VCaP (cell line): ENCODE measurements around the gene UST.
"Not testable (repeated sequence)": the region's sequence is repeated elsewhere in the genome, so short reads cannot be mapped to it uniquely, and the experiment has no call there.

Experiments used
- H3K27ac ChIP-seq: fragments of 450-650 bp; 2 replicates; pipeline ENCODE4 v1.5.1; 2017
- TF ChIP-seq, protein P1 (sequence below): fragments of 450-650 bp; conservative IDR thresholded peaks from 2 replicates; pipeline ENCODE4 v1.5.1; 2017; ENCODE audit warnings: mild to moderate bottlenecking, moderate library complexity

The UST gene

DNA sequence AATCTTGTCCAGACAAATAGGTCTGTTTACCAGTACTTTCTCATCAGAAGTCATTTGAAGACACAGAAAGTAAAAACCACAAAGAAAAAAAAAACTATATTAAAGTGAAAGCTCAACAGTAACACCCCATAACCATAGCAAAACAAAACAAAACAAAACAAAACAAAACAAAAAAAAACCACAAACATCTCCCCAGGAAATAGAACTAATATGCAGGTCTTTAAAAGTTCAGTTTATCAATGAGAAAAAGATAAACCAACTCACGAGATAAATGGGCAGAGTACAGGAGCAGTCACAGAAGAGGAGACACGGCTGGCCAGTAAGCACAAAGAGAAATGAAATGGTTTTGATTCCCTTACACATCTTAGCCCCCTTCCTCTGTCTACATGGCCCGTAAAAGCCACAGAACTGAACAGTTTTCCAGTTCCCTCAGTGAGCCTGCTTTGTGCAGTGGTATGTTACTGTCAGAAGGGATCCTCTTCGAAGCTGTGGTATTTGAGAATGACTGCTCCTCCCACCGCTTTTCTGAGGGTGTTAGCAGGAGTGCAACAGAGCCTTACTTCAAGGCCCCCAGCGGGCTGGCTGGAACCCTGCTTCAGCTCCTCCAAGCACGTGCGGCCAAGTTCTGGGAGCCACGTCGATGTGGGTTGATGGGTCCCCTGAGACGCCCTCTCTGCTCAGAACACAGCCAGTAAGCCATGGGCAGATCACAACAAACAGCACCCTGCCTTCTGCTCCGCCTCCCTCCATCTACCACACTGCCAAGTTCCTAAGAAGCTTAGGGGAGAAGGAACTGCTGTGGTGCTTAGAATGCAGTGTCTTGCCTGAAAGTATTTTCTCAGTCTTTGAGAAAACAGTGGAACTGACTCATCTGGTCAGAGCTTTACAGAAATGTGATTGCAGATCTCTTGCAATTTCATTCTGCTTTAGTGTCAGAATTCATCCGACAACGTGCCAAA, 14.0 kb downstream of the UST start:
- no peak overlapping the region for H3K27ac ChIP-seq
- TF ChIP-seq, protein P1, sequence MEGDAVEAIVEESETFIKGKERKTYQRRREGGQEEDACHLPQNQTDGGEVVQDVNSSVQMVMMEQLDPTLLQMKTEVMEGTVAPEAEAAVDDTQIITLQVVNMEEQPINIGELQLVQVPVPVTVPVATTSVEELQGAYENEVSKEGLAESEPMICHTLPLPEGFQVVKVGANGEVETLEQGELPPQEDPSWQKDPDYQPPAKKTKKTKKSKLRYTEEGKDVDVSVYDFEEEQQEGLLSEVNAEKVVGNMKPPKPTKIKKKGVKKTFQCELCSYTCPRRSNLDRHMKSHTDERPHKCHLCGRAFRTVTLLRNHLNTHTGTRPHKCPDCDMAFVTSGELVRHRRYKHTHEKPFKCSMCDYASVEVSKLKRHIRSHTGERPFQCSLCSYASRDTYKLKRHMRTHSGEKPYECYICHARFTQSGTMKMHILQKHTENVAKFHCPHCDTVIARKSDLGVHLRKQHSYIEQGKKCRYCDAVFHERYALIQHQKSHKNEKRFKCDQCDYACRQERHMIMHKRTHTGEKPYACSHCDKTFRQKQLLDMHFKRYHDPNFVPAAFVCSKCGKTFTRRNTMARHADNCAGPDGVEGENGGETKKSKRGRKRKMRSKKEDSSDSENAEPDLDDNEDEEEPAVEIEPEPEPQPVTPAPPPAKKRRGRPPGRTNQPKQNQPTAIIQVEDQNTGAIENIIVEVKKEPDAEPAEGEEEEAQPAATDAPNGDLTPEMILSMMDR, result no peak

DNA sequence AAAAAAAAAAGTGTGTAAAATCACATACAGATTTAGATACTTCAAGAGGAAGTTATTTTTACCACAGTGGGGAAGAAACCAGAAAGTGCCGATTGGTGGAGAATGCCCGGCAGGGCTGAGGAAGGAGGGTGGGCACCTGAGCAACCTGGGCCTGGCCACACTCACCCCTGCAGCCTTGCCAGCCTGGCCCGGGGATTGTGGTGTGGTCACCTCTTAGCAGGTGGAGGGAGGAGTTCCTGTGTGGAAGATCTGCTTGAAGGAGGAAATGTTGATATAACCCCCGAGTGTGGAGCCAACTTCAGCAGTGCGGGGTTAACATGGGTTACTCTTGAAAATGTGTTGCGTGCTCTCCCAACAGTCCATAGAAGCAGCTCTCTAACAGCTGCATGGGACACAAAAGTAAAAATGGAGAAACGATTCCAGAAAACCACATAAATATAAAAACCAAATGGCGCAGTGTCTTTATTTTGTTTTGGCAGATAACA, 14.7 kb downstream of the UST start:
- H3K27ac ChIP-seq, result no peak overlapping the region
- TF ChIP-seq, protein P1, result no peak

DNA sequence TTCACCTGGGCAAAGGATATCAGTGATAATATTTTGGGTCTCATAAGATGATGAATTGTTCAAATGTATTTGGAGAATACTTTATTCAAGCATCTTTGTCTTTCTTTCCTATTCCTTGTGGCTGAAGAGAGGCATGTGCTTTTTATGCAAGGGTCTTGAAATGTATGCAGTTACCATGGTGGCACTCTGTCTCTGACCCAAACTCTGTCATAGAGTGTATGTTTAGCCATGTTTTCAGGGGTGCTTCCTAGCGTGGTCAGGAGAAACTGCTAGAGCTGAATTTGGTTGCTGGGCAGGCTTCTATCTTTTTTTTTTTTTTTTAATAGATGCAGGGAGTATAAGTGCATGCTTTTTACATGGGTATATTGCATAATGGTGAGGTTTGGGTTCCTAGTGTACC, 15.4 kb downstream of the UST start:
- no peak overlapping the region for H3K27ac ChIP-seq
- TF ChIP-seq, protein P1, result no peak

DNA sequence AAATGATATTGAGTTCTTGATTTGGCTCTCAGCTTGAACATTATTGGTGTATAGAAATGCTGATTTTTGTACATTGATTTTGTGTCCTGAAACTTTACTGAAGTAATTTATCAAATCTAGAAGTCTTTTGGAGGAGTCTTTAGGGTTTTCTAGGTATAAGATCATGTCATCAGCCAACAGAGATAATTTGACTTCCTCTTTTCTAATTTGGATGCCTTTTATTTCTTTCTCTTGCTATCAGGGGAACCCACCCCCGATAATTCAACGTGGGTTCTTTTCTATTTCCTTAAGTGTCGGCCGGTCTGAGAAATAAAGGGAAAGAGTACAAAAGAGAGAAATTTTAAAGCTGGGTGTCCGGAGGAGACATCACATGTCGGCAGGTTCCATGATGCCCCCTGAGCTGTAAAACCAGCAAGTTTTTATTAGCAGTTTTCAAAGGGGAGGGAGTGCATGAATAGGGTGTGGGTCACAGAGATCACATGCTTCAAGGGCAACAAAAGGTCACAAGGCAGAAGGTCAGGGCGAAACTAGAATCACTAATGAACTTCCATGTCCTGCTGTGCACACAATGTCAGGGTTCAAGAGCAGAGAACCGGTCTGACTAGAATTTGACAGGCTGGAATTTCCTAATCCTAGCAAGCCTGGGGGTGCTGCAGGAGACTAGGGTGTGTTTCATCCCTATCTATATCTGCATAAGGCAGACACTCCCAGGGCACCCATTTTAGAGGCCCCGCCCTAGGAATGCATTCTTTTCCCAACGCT, 17.6 kb downstream of the UST start:
- not testable (repeated sequence) for H3K27ac ChIP-seq

DNA sequence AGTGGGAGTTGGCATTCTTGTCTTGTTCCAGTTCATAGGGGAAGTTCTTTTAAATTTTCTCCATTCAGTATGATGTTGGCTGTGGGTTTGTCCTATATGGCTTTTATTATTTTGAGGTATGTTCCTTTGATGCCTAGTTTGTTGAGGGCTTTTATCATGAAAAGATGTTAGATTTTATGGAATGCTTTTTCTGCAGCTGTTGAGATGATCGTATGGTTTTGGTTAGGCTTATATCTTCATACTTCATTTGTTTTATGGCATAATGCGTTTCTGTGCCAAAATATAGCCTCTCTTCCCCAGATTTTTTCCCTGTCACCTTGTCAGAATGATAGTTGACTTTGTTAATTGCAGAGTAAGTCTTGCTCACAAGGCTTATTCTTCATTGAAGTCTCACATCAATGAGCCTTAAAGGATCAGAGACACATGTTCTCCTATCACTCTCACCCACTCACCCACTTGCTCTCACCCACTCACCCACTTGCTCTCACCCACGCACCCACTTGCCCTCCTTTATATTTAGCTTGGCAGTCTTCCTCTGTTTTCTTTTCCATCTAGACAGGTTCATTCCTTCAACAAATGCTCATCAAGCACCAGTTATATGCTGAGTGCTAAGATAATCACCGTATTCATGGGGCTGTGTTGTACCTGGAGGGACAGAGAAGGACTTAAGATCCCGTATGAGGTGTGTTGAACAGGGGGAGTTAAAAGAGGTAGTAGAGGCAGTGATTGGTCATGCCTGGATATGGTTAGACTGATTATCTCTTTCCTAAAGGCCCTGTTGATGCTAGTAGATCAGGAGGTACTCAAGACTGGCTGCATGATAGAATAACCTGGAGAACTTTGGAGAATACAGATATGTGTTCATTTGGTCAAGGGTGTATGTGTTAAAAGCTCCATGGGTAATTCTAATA, 19.3 kb downstream of the UST start:
- no peak overlapping the region for H3K27ac ChIP-seq
- TF ChIP-seq, protein P1, result no peak

DNA sequence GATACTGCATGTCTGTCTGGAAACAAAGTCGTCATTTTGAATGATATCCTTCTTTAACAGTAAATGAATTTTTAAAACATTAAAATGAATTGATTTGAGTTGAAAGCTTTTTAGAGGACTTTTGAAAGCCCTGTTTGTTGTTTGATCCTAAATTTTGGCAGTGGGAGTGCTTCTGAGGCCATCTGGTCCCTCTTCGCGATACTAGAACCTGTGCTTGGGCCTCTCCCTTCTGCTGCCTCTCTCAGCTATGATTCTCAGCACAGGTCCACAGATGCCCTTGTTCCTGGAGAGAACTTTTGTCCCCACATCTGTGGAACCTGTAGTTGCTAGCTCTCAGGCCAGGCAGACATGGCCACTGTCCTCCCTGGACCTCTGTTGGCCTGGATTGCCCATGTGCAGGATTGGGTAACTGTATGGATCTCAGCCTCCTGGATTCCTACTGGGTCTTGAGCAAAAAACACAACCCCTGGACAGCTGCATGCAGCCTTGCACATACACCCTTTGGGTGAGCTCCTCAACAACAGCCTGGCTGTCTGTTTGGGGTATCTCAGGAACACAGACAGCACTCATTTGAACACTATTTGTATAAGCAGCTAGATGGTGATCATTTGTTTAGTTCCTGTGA, 21.9 kb downstream of the UST start:
- TF ChIP-seq, protein P1, result no peak
- H3K27ac ChIP-seq, result no peak overlapping the region

DNA sequence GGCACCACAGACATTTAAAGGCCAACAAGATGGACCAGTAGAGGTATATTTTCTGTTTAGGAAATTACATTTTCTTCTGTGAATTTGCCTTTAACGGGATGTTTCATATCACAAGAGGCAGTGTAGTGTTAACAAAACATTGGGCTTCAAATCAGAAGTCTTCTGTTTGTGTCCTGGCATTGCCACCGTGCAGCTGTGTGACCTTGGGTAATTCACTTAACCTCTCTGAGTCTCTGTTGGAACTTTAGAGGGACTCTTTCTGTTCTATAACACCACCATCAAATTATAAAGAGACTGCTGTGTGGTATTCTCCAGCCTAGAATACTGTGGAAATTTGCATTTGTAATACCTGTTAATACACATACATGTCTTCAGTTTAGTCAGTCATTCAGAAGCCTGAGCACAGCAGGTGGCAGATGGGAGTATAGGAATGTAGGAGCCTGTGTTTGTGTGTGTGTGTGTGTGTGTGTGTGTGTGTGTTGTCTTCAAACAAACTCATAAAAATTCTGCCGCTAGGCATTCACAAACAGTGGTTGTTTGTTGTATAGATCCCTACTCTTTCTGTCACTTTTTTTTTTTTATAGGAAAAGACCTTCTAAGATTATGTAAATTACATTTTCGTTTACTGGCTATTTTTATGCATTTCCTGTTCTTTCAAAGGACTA, 22.6 kb downstream of the UST start:
- TF ChIP-seq, protein P1, result no peak
- H3K27ac ChIP-seq, result no peak overlapping the region
